K562 (cell line): ENCODE results near the gene SYT1. TPM values are rescaled to one million over a fixed set of nuclear protein-coding genes. Genes with fewer than 3 reads are reported as not detected.

Experiments used
- ATAC-seq: fragments of 200-7000 bp; cut with Tn5 transposase; 3 replicates; pipeline ENCODE4 v1.9.1; 2020; ENCODE audit warnings: moderate library complexity
- BruUV-seq: library from RNA; stranded (reverse); fragments of 400-500 nt; replicated peaks from 2 replicates; lab custom pipeline; 2021; lab: Mats Ljungman, UMichigan
- CTCF ChIA-PET: fragments of 300-600 bp; formaldehyde crosslinking; extraction: SDS; loops from one replicate; lab custom pipeline; 2021; ENCODE audit warnings: low intra/inter-chr PET ratio; lab: Yijun Ruan, JAX
- POLR2A ChIA-PET: fragments of 300-600, 350-650 bp; sonication (Branson Sonifier 250); formaldehyde crosslinking; extraction: SDS; loops from one replicate; lab custom pipeline; 2021; ENCODE audit warnings: antibody characterized with exemption, inconsistent platforms; lab: Yijun Ruan, JAX
- DNase-seq, 4 experiments: peaks; one replicate each; pipeline versions ENCODE4 v3.0.0 to v3.0.0-alpha.2; 2011 to 2018; ENCODE audit warnings: low spot score in 3 of 4, mixed read lengths in 3 of 4; ENCODE audit errors: extremely low read depth in 1 of 4
- FAIRE-seq: peaks from 2 replicates; lab custom pipeline; 2011; peaks lifted over from hg19 to GRCh38; lab: Jason Lieb, UNC
- H2AFZ ChIP-seq: 2 replicates; pipeline ENCODE4 v1.6.0; 2011; ENCODE audit warnings: low read depth, low read length, control low read depth, inconsistent platforms
- H3K27ac ChIP-seq: fragments of 200-600 bp; 3 replicates; pipeline ENCODE4 v1.8.0; 2011; ENCODE audit warnings: low read depth, mild to moderate bottlenecking, control low read depth, inconsistent platforms, low read length, moderate library complexity, mixed read lengths; ENCODE audit errors: extremely low read depth
- H3K27me3 ChIP-seq, 2 experiments: fragments of 300-600 bp in 1 of 2; 2 replicates in 1 of 2; 3 replicates in 1 of 2; pipeline versions ENCODE4 v1.6.0 to v1.8.0; 2011; ENCODE audit warnings: inconsistent platforms in 2 of 2, low read length in 2 of 2, mild to moderate bottlenecking in 1 of 2, mixed read lengths in 1 of 2, moderate library complexity in 1 of 2; ENCODE audit not compliant: control insufficient read depth in 2 of 2, insufficient read depth in 2 of 2
- H3K36me3 ChIP-seq: fragments of 300-600 bp; 3 replicates; pipeline ENCODE4 v1.8.0; 2011; ENCODE audit warnings: mild to moderate bottlenecking, low read length, inconsistent platforms; ENCODE audit not compliant: control insufficient read depth, insufficient read depth
- H3K4me1 ChIP-seq, 2 experiments: fragments of 200-600 bp in 1 of 2; replicated peaks in 1 of 2; 2 replicates in 1 of 2; 3 replicates in 1 of 2; pipeline versions ENCODE4 v1.5.1 to v1.8.0; 2011; ENCODE audit warnings: inconsistent platforms in 2 of 2, low read length in 2 of 2, mild to moderate bottlenecking in 1 of 2, mixed read lengths in 1 of 2, moderate library complexity in 1 of 2; ENCODE audit not compliant: control insufficient read depth in 2 of 2, insufficient read depth in 2 of 2
- H3K4me2 ChIP-seq: 2 replicates; pipeline ENCODE4 v1.6.1; 2011; ENCODE audit warnings: low read length, control low read depth, inconsistent platforms, mixed read lengths; ENCODE audit not compliant: insufficient read depth
- H3K4me3 ChIP-seq: fragments of 200-600 bp; sonication (generic), shearing (Covaris generic); 2 replicates; pipeline ENCODE4 v1.5.1; 2016; ENCODE audit warnings: control low read depth, inconsistent platforms
- H3K79me2 ChIP-seq: fragments of 200-600 bp; 3 replicates; pipeline ENCODE4 v1.8.0; 2011; ENCODE audit warnings: low read length, inconsistent platforms; ENCODE audit not compliant: control insufficient read depth, insufficient read depth
- H3K9ac ChIP-seq, 2 experiments: 2 replicates each; pipeline versions ENCODE4 v1.6.0 to v1.6.1; 2011; ENCODE audit warnings: low read depth in 2 of 2, low read length in 2 of 2, control low read depth in 1 of 2, inconsistent platforms in 1 of 2, mild to moderate bottlenecking in 1 of 2, mixed read lengths in 1 of 2; ENCODE audit not compliant: insufficient read depth in 1 of 2
- H3K9me1 ChIP-seq: one replicate; pipeline ENCODE4 v1.6.0; 2011; ENCODE audit warnings: inconsistent platforms, mild to moderate bottlenecking, low read length, moderate library complexity; ENCODE audit not compliant: control insufficient read depth, insufficient read depth
- H3K9me3 ChIP-seq: replicated peaks from 2 replicates; pipeline ENCODE4 v1.5.1; 2011; ENCODE audit warnings: low read depth, low read length, inconsistent platforms; ENCODE audit not compliant: control insufficient read depth, insufficient read depth
- H4K20me1 ChIP-seq: replicated peaks from 2 replicates; pipeline ENCODE4 v1.6.1; 2011; ENCODE audit warnings: low read length, inconsistent platforms, mixed read lengths; ENCODE audit not compliant: control insufficient read depth, insufficient read depth
- LEF1 ChIP-seq: fragments of 450-650 bp; IDR thresholded peaks from 2 replicates; pipeline ENCODE4 v1.6.1; 2016; ENCODE audit warnings: mild to moderate bottlenecking
- NCOA2 ChIP-seq, 2 experiments: fragments of 450-650 bp; IDR thresholded peaks; 2 replicates each; pipeline ENCODE4 v1.6.1; 2018; ENCODE audit warnings: mild to moderate bottlenecking in 2 of 2, moderate library complexity in 1 of 2; ENCODE audit not compliant: partially characterized antibody in 2 of 2
- NCOA4 ChIP-seq: fragments of 450-650 bp; IDR thresholded peaks from 2 replicates; pipeline ENCODE4 v1.6.1; 2018; ENCODE audit warnings: mild to moderate bottlenecking; ENCODE audit not compliant: partially characterized antibody
- NUFIP1 ChIP-seq: fragments of 450-650 bp; IDR thresholded peaks from 2 replicates; pipeline ENCODE4 v1.6.1; 2018; ENCODE audit not compliant: partially characterized antibody
- SAP30 ChIP-seq: fragments of 200-600 bp; sonication (generic); IDR thresholded peaks from 2 replicates; pipeline ENCODE4 v1.6.1; 2012; ENCODE audit warnings: borderline replicate concordance, low read depth, mild to moderate bottlenecking, moderate library complexity, low read length, control low read depth, inconsistent platforms; ENCODE audit not compliant: insufficient read depth, poor library complexity, severe bottlenecking
- SRSF7 ChIP-seq: fragments of 200-400 bp; formaldehyde crosslinking; optimal IDR thresholded peaks from 2 replicates; pipeline ENCODE3; 2017; ENCODE audit warnings: mild to moderate bottlenecking, low read depth, low read length
- ZKSCAN8 ChIP-seq: fragments of 200-800 bp; sonication (Bioruptor generic); IDR thresholded peaks from 2 replicates; pipeline ENCODE4 v1.6.1; 2016; ENCODE audit warnings: missing genetic modification characterization, missing compliant biosample characterization
- ZNF717 ChIP-seq: fragments of 250-450 bp; sonication (Bioruptor Pico); IDR thresholded peaks from 2 replicates; pipeline ENCODE4 v1.5.0; 2021
- ZNF75A ChIP-seq: fragments of 450-650 bp; formaldehyde crosslinking; IDR thresholded peaks from 2 replicates; pipeline ENCODE4 v1.4.0; 2020; ENCODE audit warnings: mild to moderate bottlenecking
- WGBS: fragments of 100-300 bp; shearing (Covaris generic); methylation state at CpG from one replicate; pipeline ENCODE4 v1.1.6; 2016; ENCODE audit warnings: low coverage, mixed read lengths; ENCODE audit not compliant: insufficient coverage; ENCODE audit errors: missing lambda C conversion rate; 5-methylcytosine and 5-hydroxymethylcytosine counted together
- in situ Hi-C: fragments of 300-500 bp; cut with MboI; formaldehyde crosslinking; loops from 4 replicates; pipeline ENCODE4 v1.15.0; 2018; ENCODE audit warnings: inconsistent platforms, mixed read lengths
- intact Hi-C: fragments of 100-400 bp; cut with micrococcal nuclease; formaldehyde crosslinking; loops from 2 replicates; pipeline ENCODE4 v1.14.2; 2022
- polyA plus RNA-seq, 8 experiments: library from polyadenylated mRNA; depleted of rRNA in 4 of 8; stranded (reverse) in 5 of 8; unstranded in 3 of 8; fragments of >200 nt; fragmentation: Nextera tagmentation in 2 of 8; fragmentation: Illumina TruSeq in 1 of 8; extraction: Ambion mirVana in 2 of 8; extraction: Trizol in 1 of 8; gene quantifications; 2 replicates each; pipeline versions ENCODE4 v1.2.1 to v1.2.3, GENCODE V29; 2011 to 2014; ENCODE audit warnings: inconsistent platforms in 1 of 8, missing spikeins in 1 of 8
- total RNA-seq, 7 experiments: library from RNA; depleted of rRNA in 6 of 7; stranded (reverse); fragments of >200 nt in 6 of 7; fragmentation: Illumina TruSeq in 2 of 7; extraction: Trizol in 2 of 7; gene quantifications; 2 replicates each; pipeline versions ENCODE4 v1.2.1 to v1.2.3, GENCODE V29; 2011 to 2021; ENCODE audit warnings: low replicate concordance in 1 of 7
- TF ChIP-seq, protein P1 (sequence below): IDR thresholded peaks from 2 replicates; pipeline ENCODE4 v1.6.1; 2011; ENCODE audit warnings: borderline replicate concordance, low read depth, mild to moderate bottlenecking, moderate library complexity, low read length; ENCODE audit not compliant: insufficient read depth, poor library complexity, severe bottlenecking

The SYT1 gene
- total and polyA plus RNA-seq, 9 of the 15 experiments (the other 6 are each of a cell fraction or from before 2014, with no cell fraction given) = 0.03 to 0.13 (median 0.07) TPM; not detected in 4

- FAIRE-seq = no peak
- no peak overlapping the region for H3K4me2 ChIP-seq
- TF ChIP-seq ZNF717 (CRISPR knock-in tag) (no peak), SRSF7 (no peak), NCOA4 (no peak), NCOA2 (IDR thresholded peaks at IDR 0.05; ENCODE audit: partially characterized antibody in 2 of 2) (no peak), SAP30 (no peak)
Observed at GRCh38 chr12:79317179-79317847, 452.7 kb downstream of the SYT1 start.

GRCh38 chr12:79322905-79323304, 458.3 kb downstream of the SYT1 start:
- DNase-seq (no peak), ATAC-seq (no peak), FAIRE-seq (no peak)
- in situ Hi-C loops (no loop called here), intact Hi-C loops (no loop called here)
- Histone ChIP-seq H3K4me1 (no peaks in the 10 kb centered on the region), H3K27ac (no peak overlapping the region), H2AFZ (no peak overlapping the region), H3K27me3 (no peaks in the 10 kb centered on the region), H3K9me3 (no peaks in the 10 kb centered on the region), H4K20me1 (no peaks in the 10 kb centered on the region), H3K36me3 (no peaks in the 10 kb centered on the region), H3K79me2 (no peaks in the 10 kb centered on the region), H3K4me2 (no peak overlapping the region), H3K9me1 (no peaks in the 10 kb centered on the region), H3K4me3 (no peak overlapping the region), H3K9ac (no peak overlapping the region)
- ChIA-PET CTCF (no interaction called here), POLR2A (no interaction called here)
- WGBS = 0% methylated on average over 1 of the region's 1 CpG
- no TSS peak for BruUV-seq
- TF ChIP-seq, protein P1, sequence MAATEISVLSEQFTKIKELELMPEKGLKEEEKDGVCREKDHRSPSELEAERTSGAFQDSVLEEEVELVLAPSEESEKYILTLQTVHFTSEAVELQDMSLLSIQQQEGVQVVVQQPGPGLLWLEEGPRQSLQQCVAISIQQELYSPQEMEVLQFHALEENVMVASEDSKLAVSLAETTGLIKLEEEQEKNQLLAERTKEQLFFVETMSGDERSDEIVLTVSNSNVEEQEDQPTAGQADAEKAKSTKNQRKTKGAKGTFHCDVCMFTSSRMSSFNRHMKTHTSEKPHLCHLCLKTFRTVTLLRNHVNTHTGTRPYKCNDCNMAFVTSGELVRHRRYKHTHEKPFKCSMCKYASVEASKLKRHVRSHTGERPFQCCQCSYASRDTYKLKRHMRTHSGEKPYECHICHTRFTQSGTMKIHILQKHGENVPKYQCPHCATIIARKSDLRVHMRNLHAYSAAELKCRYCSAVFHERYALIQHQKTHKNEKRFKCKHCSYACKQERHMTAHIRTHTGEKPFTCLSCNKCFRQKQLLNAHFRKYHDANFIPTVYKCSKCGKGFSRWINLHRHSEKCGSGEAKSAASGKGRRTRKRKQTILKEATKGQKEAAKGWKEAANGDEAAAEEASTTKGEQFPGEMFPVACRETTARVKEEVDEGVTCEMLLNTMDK = no peak
- no peak for TF ChIP-seq NUFIP1
- TF ChIP-seq ZNF717 (CRISPR knock-in tag) = no peak
- TF ChIP-seq ZKSCAN8 (CRISPR knock-in tag) = no peak
- no peak for TF ChIP-seq LEF1
- TF ChIP-seq ZNF75A (CRISPR knock-in tag) = no peak

More at GRCh38 chr12:79317179-79317847, 452.7 kb downstream of the SYT1 start:
- Histone ChIP-seq H3K9me3 (no peaks in the 10 kb centered on the region), H3K27ac (no peak overlapping the region), H3K79me2 (no peaks in the 10 kb centered on the region), H3K36me3 (no peaks in the 10 kb centered on the region), H2AFZ (no peak overlapping the region), H4K20me1 (no peaks in the 10 kb centered on the region), H3K9me1 (no peaks in the 10 kb centered on the region), H3K27me3 (no peaks in the 10 kb centered on the region), H3K4me1 (no peaks in the 10 kb centered on the region), H3K4me3 (no peak overlapping the region), H3K9ac (no peak overlapping the region)
- POLR2A ChIA-PET = no interaction called here
- CTCF ChIA-PET = no interaction called here
- BruUV-seq = no TSS peak
- intact Hi-C loops (no loop called here), in situ Hi-C loops (no loop called here)
- no peak for ATAC-seq
- no peak for DNase-seq
- 5% methylated on average over 10 of the region's 10 CpGs for WGBS
